GM06990 (cell line): ENCODE results near the gene SRGN.
A peak's percentile ranks its signal among the peaks of the same experiment; 100 is the strongest.

Experiments
- DNase-seq: peaks from one replicate; pipeline ENCODE4 v3.0.0-alpha.2; 2011; ENCODE audit not compliant: insufficient read length; ENCODE audit errors: extremely low read depth
- H3K27me3 ChIP-seq: replicated peaks from 2 replicates; pipeline ENCODE4 v1.6.0; 2011; ENCODE audit warnings: low read length; ENCODE audit not compliant: control insufficient read depth, insufficient read depth
- H3K36me3 ChIP-seq: 2 replicates; pipeline ENCODE4 v1.5.1; 2011; ENCODE audit warnings: low read length; ENCODE audit not compliant: control insufficient read depth, insufficient read depth
- H3K4me3 ChIP-seq: replicated peaks from 2 replicates; pipeline ENCODE4 v1.5.1; 2011; ENCODE audit warnings: low read depth, mild to moderate bottlenecking, control low read depth, low read length
- CTCF ChIP-seq: IDR thresholded peaks from 2 replicates; pipeline ENCODE4 v1.5.1; 2011; ENCODE audit warnings: low read length, control low read depth, mild to moderate bottlenecking, inconsistent platforms; ENCODE audit not compliant: insufficient read depth, poor library complexity, severe bottlenecking

Gene SRGN

DNA sequence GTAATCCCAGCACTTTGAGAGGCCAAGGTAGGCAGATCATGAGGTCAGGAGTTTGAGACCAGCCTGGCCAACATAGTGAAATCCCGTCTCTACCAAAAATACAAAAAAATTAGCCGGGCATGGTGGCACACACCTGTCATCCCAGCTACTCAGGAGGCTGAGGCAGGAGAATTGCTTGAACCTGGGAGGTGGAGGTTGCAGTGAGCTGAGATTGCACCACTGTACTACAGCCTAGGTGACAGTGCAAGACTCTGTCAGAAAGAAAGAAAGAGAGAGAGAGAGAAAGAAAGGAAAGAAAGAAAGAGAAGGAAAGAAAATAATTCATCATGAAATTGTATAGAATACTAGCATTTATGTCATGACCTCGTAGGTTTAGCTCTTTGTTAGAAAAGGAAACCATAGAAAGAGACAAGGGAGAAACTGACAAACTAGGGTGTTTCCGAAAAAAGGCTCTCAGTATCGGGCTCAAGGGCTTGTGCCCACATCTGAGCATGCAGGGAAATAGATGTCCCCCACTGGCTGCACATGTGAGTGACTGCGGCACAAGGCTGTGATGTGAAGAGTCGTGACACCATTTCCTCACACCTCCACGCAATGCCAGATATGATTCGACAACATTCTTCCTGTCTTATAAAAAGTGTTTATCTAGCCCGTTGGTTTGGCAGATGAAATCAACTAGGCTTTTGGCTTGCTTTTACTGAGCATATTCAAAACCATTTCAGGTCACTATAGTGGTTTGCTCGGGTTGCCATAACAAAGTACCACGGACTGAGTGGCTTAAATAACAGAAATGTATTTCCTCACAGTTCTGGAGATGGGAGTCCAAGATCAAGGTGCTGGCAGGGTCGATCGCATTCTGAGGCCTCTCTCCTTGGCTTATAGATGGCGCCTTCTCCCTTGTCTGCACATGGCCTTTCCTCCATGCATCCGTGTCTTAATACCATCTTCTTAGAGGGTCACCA is 2.0 kb downstream of the SRGN start:
- DNase-seq: peak; percentile 66
- no peak for TF ChIP-seq CTCF
- Histone ChIP-seq H3K36me3 (peaks cover 2% of the 10 kb centered on the region), H3K27me3 (no peaks in the 10 kb centered on the region), H3K4me3 (peak overlapping the region; percentile 97)

GRCh38 chr10:69090685-69091084 is 2.8 kb downstream of the SRGN start:
- no peaks in the 10 kb centered on the region for H3K27me3 ChIP-seq
- peak overlapping the region; percentile 97 for H3K4me3 ChIP-seq
- no peak for DNase-seq
- TF ChIP-seq CTCF: no peak
- peaks cover 3% of the 10 kb centered on the region for H3K36me3 ChIP-seq

DNA sequence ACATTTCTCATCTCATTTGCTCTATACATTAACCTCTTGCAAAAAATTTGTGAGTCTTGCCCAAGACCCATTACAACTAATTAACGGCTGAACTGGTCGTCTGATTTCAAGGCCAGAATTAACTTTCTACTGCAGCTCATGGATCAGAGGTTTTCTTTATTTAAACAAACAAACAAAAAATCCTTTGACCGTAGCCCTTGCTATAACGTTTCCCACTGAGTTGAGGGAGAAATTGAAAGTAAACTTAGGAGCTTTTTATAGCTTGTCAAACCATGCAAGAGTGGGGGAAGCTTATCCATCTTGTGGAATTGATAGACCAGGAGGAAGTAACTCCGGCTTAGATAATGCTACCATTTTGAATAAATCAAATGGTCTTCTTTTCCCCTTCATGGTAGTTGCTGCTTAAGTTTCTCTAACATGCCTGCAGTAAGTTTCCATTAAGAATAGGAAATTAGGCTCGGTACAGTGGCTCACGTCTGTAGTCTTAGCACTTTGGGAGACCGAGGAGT is 3.3 kb downstream of the SRGN start:
- Histone ChIP-seq H3K36me3 (peaks cover 3% of the 10 kb centered on the region), H3K27me3 (no peaks in the 10 kb centered on the region), H3K4me3 (peak overlapping the region; percentile 97)
- no peak for DNase-seq
- no peak for TF ChIP-seq CTCF

DNA sequence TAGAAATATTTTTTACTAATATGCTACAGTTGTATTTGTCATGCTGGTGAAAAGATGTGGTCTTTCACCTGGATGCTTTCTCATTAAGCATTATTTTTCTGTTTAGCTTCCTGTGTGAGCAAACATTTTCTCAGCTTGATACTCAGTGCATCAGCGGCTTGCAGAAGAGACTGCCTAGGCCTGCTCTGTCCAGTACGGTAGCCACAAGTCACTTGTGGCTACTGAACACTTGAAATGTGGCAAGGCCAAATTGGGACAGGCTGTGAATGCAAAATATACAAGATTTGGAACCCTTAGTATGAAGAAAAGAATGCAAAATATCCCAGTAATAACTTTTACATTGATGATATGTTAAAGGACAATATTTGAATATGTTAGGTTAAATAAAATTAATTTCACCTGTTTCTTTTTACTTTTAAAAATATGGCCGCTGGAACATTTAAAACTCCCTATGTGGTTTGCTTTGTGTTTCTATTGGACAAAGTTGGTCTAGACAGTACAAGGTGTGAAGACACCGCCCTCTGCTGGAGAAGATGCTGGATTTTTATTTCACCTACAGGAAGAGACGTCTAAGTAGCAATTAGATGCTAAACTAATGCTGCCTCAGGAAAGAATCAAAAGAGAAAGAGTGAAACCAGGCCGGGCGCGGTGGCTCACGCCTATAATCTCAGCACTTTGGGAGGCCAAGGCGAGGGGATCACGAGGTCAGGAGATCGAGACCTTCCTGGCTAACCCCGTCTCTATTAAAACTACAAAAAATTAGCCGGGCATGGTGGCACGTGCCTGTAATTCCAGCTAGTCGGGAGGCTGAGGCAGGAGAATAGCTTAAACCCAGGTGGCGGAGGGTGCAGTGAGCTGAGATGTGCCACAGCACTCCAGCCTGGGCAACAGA is 5.3 kb downstream of the SRGN start:
- H3K27me3 ChIP-seq: no peaks in the 10 kb centered on the region
- H3K36me3 ChIP-seq: peaks cover 10% of the 10 kb centered on the region
- peak; percentile 61 for TF ChIP-seq CTCF
- H3K4me3 ChIP-seq: peak overlapping the region; percentile 1; the same call in 1 of the 2 replicates
- DNase-seq: no peak

GRCh38 chr10:69093933-69094332 is 6.0 kb downstream of the SRGN start:
- TF ChIP-seq CTCF: no peak
- no peak overlapping the region for H3K4me3 ChIP-seq
- no peak for DNase-seq
- H3K36me3 ChIP-seq: peaks cover 10% of the 10 kb centered on the region
- H3K27me3 ChIP-seq: no peaks in the 10 kb centered on the region
